ENCODE data around the gene NFATC1. TPM values are rescaled to one million over a fixed set of nuclear protein-coding genes. Genes with fewer than 3 reads are reported as not detected.
"Not testable (repeated sequence)": the region's sequence is repeated elsewhere in the genome, so short reads cannot be mapped to it uniquely, and the experiment has no call there.

The NFATC1 gene
- total and polyA plus RNA-seq, 5 donors from 2014 or later: 13.1 to 64.7 (median 19.8) TPM

DNA sequence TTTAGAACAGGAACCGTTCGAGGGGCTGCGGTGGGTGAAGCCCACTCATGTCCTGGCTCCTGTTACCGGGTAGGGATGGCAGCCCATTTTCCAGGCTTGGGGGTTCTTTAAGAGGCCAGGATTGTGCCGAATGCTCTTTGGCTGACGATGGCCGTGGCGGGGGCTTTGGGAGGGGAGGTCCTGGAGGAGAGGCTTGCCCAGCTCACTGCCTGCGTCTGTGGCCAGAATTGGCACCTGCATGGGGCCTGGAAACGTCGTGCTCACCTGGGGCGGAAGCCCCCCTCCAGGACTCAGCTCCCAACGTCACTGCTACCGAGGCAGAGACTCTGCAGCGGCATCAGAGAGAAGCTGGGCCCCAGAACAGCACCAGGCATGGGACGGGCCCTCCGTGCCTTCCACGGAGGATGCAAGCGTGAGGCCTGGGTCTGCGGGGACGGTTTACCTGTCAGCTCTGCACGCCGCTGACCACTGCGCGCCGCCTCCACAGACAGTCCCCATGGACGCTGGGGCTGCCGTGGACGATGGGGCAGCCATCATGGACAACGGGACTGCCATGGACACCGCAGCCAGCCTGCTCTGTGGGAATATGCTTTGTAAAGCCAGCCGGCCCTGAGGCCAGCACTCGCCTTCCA, 82.9 kb downstream of the NFATC1 start:
- Mint-ChIP-seq H3K27me3 (no peaks in the 10 kb centered on the region), H3K4me1 (peaks cover 0 to 6% (median 0%) of the 10 kb centered on the region in 4 donors), H3K36me3 (peaks cover 14% of the 10 kb centered on the region), H3K4me3 (no peak overlapping the region), H3K9me3 (no peaks in the 10 kb centered on the region), H3K27ac (peak overlapping the region; percentile 14 to 59 (median 47))
- H3K36me3 ChIP-seq (ENCODE audit: control insufficient read depth, insufficient read depth, low read length): peaks cover 13% of the 10 kb centered on the region
- peaks cover 3% of the 10 kb centered on the region for H3K4me1 ChIP-seq (ENCODE audit: control insufficient read depth, insufficient read depth, low read length, poor library complexity, severe bottlenecking)
- no peak overlapping the region for H3K27ac ChIP-seq (ENCODE audit: insufficient read depth, low read length, poor library complexity, severe bottlenecking)
- H3K9me3 ChIP-seq (ENCODE audit: control insufficient read depth in 2 of 2, low read length in 2 of 2): peaks cover 0 to 2% of the 10 kb centered on the region in 2 experiments
- no peaks in the 10 kb centered on the region for H3K27me3 ChIP-seq (ENCODE audit: control insufficient read depth, insufficient read depth, low read length)
- no peak overlapping the region for H3K4me3 ChIP-seq (ENCODE audit: low read depth, low read length)
- no peak for ATAC-seq (ENCODE audit: low read depth in 2 of 2)
- DNase-seq: no peak

- H3K27me3 ChIP-seq (ENCODE audit: control insufficient read depth, insufficient read depth, low read length): no peaks in the 10 kb centered on the region
- no peaks in the 10 kb centered on the region for H3K27me3 Mint-ChIP-seq
- peak overlapping the region in 1 of 4 donors; percentile 35 for H3K4me3 Mint-ChIP-seq
- peaks cover 13% of the 10 kb centered on the region for H3K36me3 ChIP-seq (ENCODE audit: control insufficient read depth, insufficient read depth, low read length)
- DNase-seq (no peak), ATAC-seq (ENCODE audit: low read depth in 2 of 2) (no peak)
- H3K4me1 Mint-ChIP-seq: peaks cover 0 to 6% (median 0%) of the 10 kb centered on the region in 4 donors
- H3K4me3 ChIP-seq (ENCODE audit: low read depth, low read length): no peak overlapping the region
- no peaks in the 10 kb centered on the region for H3K9me3 Mint-ChIP-seq
- H3K27ac Mint-ChIP-seq: peak overlapping the region; percentile 46 to 80 (median 47)
- peaks cover 14% of the 10 kb centered on the region for H3K36me3 Mint-ChIP-seq
- peaks cover 3% of the 10 kb centered on the region for H3K4me1 ChIP-seq (ENCODE audit: control insufficient read depth, insufficient read depth, low read length, poor library complexity, severe bottlenecking)
- peaks cover 0 to 2% of the 10 kb centered on the region in 2 experiments for H3K9me3 ChIP-seq (ENCODE audit: control insufficient read depth in 2 of 2, low read length in 2 of 2)
- H3K27ac ChIP-seq (ENCODE audit: insufficient read depth, low read length, poor library complexity, severe bottlenecking): no peak overlapping the region
These were observed 83.5 kb downstream of the NFATC1 start for GRCh38 chr18:79479116-79479760.

DNA sequence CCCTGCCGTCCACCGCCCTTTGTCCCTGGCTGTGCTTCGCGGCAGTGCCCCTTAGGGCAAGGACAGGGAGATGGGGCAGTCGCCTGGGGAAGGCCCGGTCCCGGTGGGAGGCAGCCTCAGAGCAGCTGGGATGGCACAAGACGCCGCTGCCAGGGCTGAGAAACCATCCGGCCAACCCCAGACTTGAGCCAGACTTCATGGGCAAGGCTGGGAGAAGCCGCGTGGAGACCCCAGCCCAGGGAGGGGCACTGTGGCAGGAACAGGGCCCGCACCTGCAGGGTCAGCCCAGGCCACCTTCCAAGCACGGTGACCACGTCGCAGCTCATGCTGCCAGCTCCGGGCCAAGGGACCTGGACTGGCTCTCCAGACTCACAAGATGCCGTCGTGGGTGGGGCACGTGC, 84.0 kb downstream of the NFATC1 start:
- Mint-ChIP-seq H3K9me3 (no peaks in the 10 kb centered on the region), H3K27ac (no peak overlapping the region), H3K27me3 (no peaks in the 10 kb centered on the region), H3K4me3 (no peak overlapping the region), H3K36me3 (peaks cover 14% of the 10 kb centered on the region), H3K4me1 (peaks cover 0 to 6% (median 0%) of the 10 kb centered on the region in 4 donors)
- Histone ChIP-seq H3K4me1 (ENCODE audit: control insufficient read depth, insufficient read depth, low read length, poor library complexity, severe bottlenecking) (peaks cover 3% of the 10 kb centered on the region), H3K27me3 (ENCODE audit: control insufficient read depth, insufficient read depth, low read length) (no peaks in the 10 kb centered on the region), H3K36me3 (ENCODE audit: control insufficient read depth, insufficient read depth, low read length) (peaks cover 13% of the 10 kb centered on the region), H3K27ac (ENCODE audit: insufficient read depth, low read length, poor library complexity, severe bottlenecking) (no peak overlapping the region), H3K9me3 (ENCODE audit: control insufficient read depth in 2 of 2, low read length in 2 of 2) (peaks cover 0 to 2% of the 10 kb centered on the region in 2 experiments), H3K4me3 (ENCODE audit: low read depth, low read length) (no peak overlapping the region)
- ATAC-seq (ENCODE audit: low read depth in 2 of 2) (no peak), DNase-seq (no peak)

DNA sequence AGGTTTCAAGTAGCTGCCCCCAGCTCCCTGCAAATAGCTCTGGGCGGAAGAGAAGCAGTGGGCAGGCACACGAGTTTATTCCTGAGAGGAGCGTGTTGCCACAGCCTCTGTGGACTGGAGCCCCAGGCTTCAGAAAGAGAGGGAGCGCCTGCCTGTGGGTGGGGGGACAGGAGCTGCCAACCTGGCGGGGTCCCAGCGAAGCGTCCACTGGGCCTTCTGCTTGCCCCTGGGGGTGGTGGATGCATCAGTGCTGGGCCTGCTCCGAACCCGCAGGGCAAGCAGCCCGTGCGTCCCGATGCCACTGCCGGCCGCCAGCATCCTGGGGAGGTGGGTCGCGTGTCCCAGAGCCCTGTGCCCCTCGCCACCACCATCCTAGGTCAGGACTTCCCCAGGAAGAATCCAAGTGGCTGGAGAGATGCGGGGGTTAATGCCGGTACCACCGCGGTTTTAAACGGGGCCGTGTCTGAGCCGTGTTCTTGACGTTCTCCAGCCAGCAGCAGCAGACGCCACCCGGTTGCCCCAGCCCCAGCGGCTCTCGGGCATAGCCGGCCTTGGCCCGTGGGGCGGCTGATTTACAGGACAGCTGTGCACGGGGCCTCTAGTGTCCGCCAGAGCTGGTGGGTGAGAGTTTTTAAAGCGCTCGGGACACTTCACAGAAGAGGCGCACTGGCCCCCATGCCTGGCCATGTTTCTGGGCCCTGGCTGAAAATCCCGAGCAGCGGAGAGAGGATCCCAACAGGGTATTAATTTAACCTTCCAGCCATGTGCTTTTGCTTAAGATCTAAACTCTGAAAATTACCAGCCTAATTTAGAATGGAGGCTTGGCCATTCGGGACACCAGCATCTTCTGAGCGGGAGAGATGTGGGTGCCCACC, 84.7 kb downstream of the NFATC1 start:
- Mint-ChIP-seq H3K4me3 (no peak overlapping the region), H3K9me3 (no peaks in the 10 kb centered on the region), H3K27me3 (no peaks in the 10 kb centered on the region), H3K36me3 (peaks cover 14% of the 10 kb centered on the region), H3K4me1 (peaks cover 0 to 6% (median 0%) of the 10 kb centered on the region in 4 donors), H3K27ac (no peak overlapping the region)
- ATAC-seq (ENCODE audit: low read depth in 2 of 2) (no peak), DNase-seq (no peak)
- Histone ChIP-seq H3K36me3 (ENCODE audit: control insufficient read depth, insufficient read depth, low read length) (peaks cover 13% of the 10 kb centered on the region), H3K4me1 (ENCODE audit: control insufficient read depth, insufficient read depth, low read length, poor library complexity, severe bottlenecking) (peaks cover 3% of the 10 kb centered on the region), H3K27me3 (ENCODE audit: control insufficient read depth, insufficient read depth, low read length) (no peaks in the 10 kb centered on the region), H3K4me3 (ENCODE audit: low read depth, low read length) (no peak overlapping the region), H3K9me3 (ENCODE audit: control insufficient read depth in 2 of 2, low read length in 2 of 2) (no peaks in the 10 kb centered on the region), H3K27ac (ENCODE audit: insufficient read depth, low read length, poor library complexity, severe bottlenecking) (no peak overlapping the region)

GRCh38 chr18:79481046-79481790, 85.5 kb downstream of the NFATC1 start:
- ATAC-seq (ENCODE audit: low read depth in 2 of 2) (no peak), DNase-seq (no peak)
- no peaks in the 10 kb centered on the region for H3K27me3 ChIP-seq (ENCODE audit: control insufficient read depth, insufficient read depth, low read length)
- no peak overlapping the region for H3K4me3 Mint-ChIP-seq
- H3K36me3 Mint-ChIP-seq: peaks cover 14% of the 10 kb centered on the region
- no peaks in the 10 kb centered on the region for H3K27me3 Mint-ChIP-seq
- no peak overlapping the region for H3K27ac Mint-ChIP-seq
- H3K9me3 Mint-ChIP-seq: no peaks in the 10 kb centered on the region
- peaks cover 3% of the 10 kb centered on the region for H3K4me1 ChIP-seq (ENCODE audit: control insufficient read depth, insufficient read depth, low read length, poor library complexity, severe bottlenecking)
- peaks cover 20% of the 10 kb centered on the region for H3K36me3 ChIP-seq (ENCODE audit: control insufficient read depth, insufficient read depth, low read length)
- H3K4me3 ChIP-seq (ENCODE audit: low read depth, low read length): no peak overlapping the region
- H3K4me1 Mint-ChIP-seq: peaks cover 0 to 6% (median 0%) of the 10 kb centered on the region in 4 donors
- no peaks in the 10 kb centered on the region for H3K9me3 ChIP-seq (ENCODE audit: control insufficient read depth in 2 of 2, low read length in 2 of 2)
- no peak overlapping the region for H3K27ac ChIP-seq (ENCODE audit: insufficient read depth, low read length, poor library complexity, severe bottlenecking)

- H3K4me3 ChIP-seq (ENCODE audit: low read depth, low read length); DNase-seq; H3K4me3 Mint-ChIP-seq; H3K9me3 ChIP-seq (ENCODE audit: control insufficient read depth in 2 of 2, low read length in 2 of 2); H3K4me1 Mint-ChIP-seq; H3K27ac Mint-ChIP-seq; H3K27ac ChIP-seq (ENCODE audit: insufficient read depth, low read length, poor library complexity, severe bottlenecking); H3K27me3 Mint-ChIP-seq; H3K27me3 ChIP-seq (ENCODE audit: control insufficient read depth, insufficient read depth, low read length); ATAC-seq (ENCODE audit: low read depth in 2 of 2); H3K4me1 ChIP-seq (ENCODE audit: control insufficient read depth, insufficient read depth, low read length, poor library complexity, severe bottlenecking); H3K9me3 Mint-ChIP-seq; H3K36me3 Mint-ChIP-seq: not testable (repeated sequence)
- peaks cover 25% of the 10 kb centered on the region for H3K36me3 ChIP-seq (ENCODE audit: control insufficient read depth, insufficient read depth, low read length)
These were observed 87.7 kb downstream of the NFATC1 start for GRCh38 chr18:79483393-79483792.

DNA sequence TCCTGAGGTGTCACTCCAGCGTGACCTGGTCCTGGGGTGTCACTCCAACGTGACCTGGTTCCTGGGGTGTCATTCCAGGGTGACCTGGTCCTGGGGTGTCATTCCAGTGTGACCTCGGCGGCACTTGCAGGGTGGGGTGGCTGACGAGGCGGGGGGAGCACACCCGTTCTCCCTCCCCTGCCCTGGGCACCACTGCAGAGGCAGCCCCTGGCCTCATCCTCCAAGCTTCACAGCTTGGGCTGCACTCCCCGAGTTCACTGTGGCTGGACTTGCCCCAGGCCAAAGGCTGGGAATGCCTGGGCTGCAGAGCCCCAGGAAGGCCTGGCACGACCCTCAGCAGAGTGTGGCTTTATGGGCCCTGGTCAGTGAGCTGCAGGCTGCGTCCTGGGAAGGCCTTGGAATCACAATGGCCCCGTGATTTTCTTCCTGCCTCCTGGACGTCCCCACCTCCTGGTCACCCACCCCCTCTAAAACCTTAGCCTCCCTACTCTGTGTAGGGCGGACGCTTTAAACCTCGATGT, 88.3 kb downstream of the NFATC1 start:
- Mint-ChIP-seq H3K36me3 (peaks cover 10% of the 10 kb centered on the region), H3K27ac (no peak overlapping the region), H3K4me3 (no peak overlapping the region), H3K4me1 (no peaks in the 10 kb centered on the region), H3K27me3 (no peaks in the 10 kb centered on the region), H3K9me3 (no peaks in the 10 kb centered on the region)
- Histone ChIP-seq H3K4me1 (ENCODE audit: control insufficient read depth, insufficient read depth, low read length, poor library complexity, severe bottlenecking) (no peaks in the 10 kb centered on the region), H3K36me3 (ENCODE audit: control insufficient read depth, insufficient read depth, low read length) (peaks cover 29% of the 10 kb centered on the region), H3K9me3 (ENCODE audit: control insufficient read depth in 2 of 2, low read length in 2 of 2) (no peaks in the 10 kb centered on the region), H3K27ac (ENCODE audit: insufficient read depth, low read length, poor library complexity, severe bottlenecking) (no peak overlapping the region), H3K27me3 (ENCODE audit: control insufficient read depth, insufficient read depth, low read length) (no peaks in the 10 kb centered on the region), H3K4me3 (ENCODE audit: low read depth, low read length) (no peak overlapping the region)
- ATAC-seq (ENCODE audit: low read depth in 2 of 2) (no peak), DNase-seq (no peak)
